K562 (cell line): ENCODE results near the gene FGF14.

ENCODE experiments used
- TEAD4 ChIP-seq, 2 experiments: sonication (generic) in 1 of 2; formaldehyde crosslinking in 1 of 2; IDR thresholded peaks; 2 replicates each; pipeline versions ENCODE4 v1.6.1 to v1.8.0; 2012 to 2022; ENCODE audit warnings: borderline replicate concordance in 1 of 2, inconsistent platforms in 1 of 2, low read length in 1 of 2, mild to moderate bottlenecking in 1 of 2, missing genetic modification reagents in 1 of 2
- ZNF217 ChIP-seq: sonication (generic); formaldehyde crosslinking; IDR thresholded peaks from 2 replicates; pipeline ENCODE4 v1.8.0; 2022; ENCODE audit warnings: mild to moderate bottlenecking, missing genetic modification reagents

DNA sequence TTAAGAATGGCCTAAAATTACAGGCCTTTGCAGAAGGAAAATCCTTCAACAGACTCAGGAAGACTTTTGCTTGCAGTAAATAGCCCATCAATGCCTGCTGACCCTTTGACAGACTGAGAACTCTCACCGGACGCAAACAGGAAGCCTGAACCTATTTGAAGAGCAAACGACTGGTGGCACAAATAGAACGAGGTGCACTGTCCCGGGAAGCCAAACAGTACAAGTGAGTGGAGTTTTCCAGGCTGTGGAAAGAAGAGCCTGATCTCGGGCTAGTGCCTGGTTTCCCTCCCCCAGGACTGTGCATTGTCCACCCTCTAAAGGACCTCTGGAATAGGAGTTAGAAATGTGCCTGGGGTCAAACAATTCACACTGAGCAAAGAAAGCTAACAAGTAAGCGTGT lies 165.5 kb downstream of the FGF14 start:
- TF ChIP-seq TEAD4 (IDR thresholded peaks at IDR 0.05; ENCODE audit: low read length) = no peak
- TF ChIP-seq TEAD4 (CRISPR knock-in tag; IDR thresholded peaks at IDR 0.05; ENCODE audit: borderline replicate concordance) = no peak
- TF ChIP-seq ZNF217 (CRISPR knock-in tag) = no peak
